ENCODE data around the gene MRPS16. TPM values are rescaled to one million over a fixed set of nuclear protein-coding genes. Genes with fewer than 3 reads are reported as not detected.
A peak's percentile ranks its signal among the peaks of the same experiment; 100 is the strongest.
"Not testable (repeated sequence)": the region's sequence is repeated elsewhere in the genome, so short reads cannot be mapped to it uniquely, and the experiment has no call there.

Gene MRPS16
- polyA plus RNA-seq, 4 donors: 57.0 to 85.6 (median 75.6) TPM

- DNase-seq (peak in 1 of 2 donors; percentile 28), FAIRE-seq (no peak)
- Histone ChIP-seq H3K27ac (ENCODE audit: low read depth in 1 of 3, low read length in 2 of 3) (no peak overlapping the region), H3K36me3 (ENCODE audit: control insufficient read depth in 3 of 3, insufficient read depth in 2 of 3, low read depth in 1 of 3, low read length in 3 of 3) (no peaks in the 10 kb centered on the region), H3K4me1 (ENCODE audit: control insufficient read depth in 3 of 3, insufficient read depth in 2 of 3, low read depth in 1 of 3, low read length in 2 of 3) (no peaks in the 10 kb centered on the region), H3K27me3 (ENCODE audit: control insufficient read depth in 3 of 3, insufficient read depth in 3 of 3, low read length in 3 of 3) (no peaks in the 10 kb centered on the region), H3K9me3 (ENCODE audit: control insufficient read depth in 2 of 2, insufficient read depth in 1 of 2, low read depth in 1 of 2, low read length in 1 of 2) (peaks cover 0 to 9% of the 10 kb centered on the region in 2 donors), H3K4me3 (ENCODE audit: low read depth in 1 of 3, low read length in 3 of 3) (no peak overlapping the region)
- 26 to 31% (median 30%) methylated on average over 1 of the region's 1 CpG for WGBS, 3 donors
Measured at GRCh38 chr10:73263693-73264347, 11.4 kb upstream of the MRPS16 start.

GRCh38 chr10:73262880-73263555 lies 10.6 kb upstream of the MRPS16 start:
- no peak for FAIRE-seq
- WGBS, 3 donors: 20 to 54% (median 37%) methylated on average over 5 of the region's 5 CpGs

GRCh38 chr10:73262105-73262730 lies 9.8 kb upstream of the MRPS16 start:
- Histone ChIP-seq H3K36me3 (ENCODE audit: control insufficient read depth in 3 of 3, insufficient read depth in 2 of 3, low read depth in 1 of 3, low read length in 3 of 3) (no peaks in the 10 kb centered on the region), H3K27ac (ENCODE audit: low read depth in 1 of 3, low read length in 2 of 3) (no peak overlapping the region), H3K27me3 (ENCODE audit: control insufficient read depth in 3 of 3, insufficient read depth in 3 of 3, low read length in 3 of 3) (no peaks in the 10 kb centered on the region), H3K4me3 (ENCODE audit: low read depth in 1 of 3, low read length in 3 of 3) (no peak overlapping the region), H3K9me3 (ENCODE audit: control insufficient read depth in 2 of 2, insufficient read depth in 1 of 2, low read depth in 1 of 2, low read length in 1 of 2) (peaks cover 0 to 13% of the 10 kb centered on the region in 2 donors), H3K4me1 (ENCODE audit: control insufficient read depth in 3 of 3, insufficient read depth in 2 of 3, low read depth in 1 of 3, low read length in 2 of 3) (no peaks in the 10 kb centered on the region)
- FAIRE-seq (no peak), DNase-seq (no peak)
- WGBS, 3 donors: 68 to 73% (median 72%) methylated on average over 4 of the region's 4 CpGs

More at GRCh38 chr10:73262880-73263555, 10.6 kb upstream of the MRPS16 start:
- H3K27ac ChIP-seq (ENCODE audit: low read depth in 1 of 3, low read length in 2 of 3): no peak overlapping the region
- H3K36me3 ChIP-seq (ENCODE audit: control insufficient read depth in 3 of 3, insufficient read depth in 2 of 3, low read depth in 1 of 3, low read length in 3 of 3): no peaks in the 10 kb centered on the region
- DNase-seq: no peak
- H3K27me3 ChIP-seq (ENCODE audit: control insufficient read depth in 3 of 3, insufficient read depth in 3 of 3, low read length in 3 of 3): no peaks in the 10 kb centered on the region
- no peaks in the 10 kb centered on the region for H3K4me1 ChIP-seq (ENCODE audit: control insufficient read depth in 3 of 3, insufficient read depth in 2 of 3, low read depth in 1 of 3, low read length in 2 of 3)
- H3K9me3 ChIP-seq (ENCODE audit: control insufficient read depth in 2 of 2, insufficient read depth in 1 of 2, low read depth in 1 of 2, low read length in 1 of 2): peaks cover 0 to 13% of the 10 kb centered on the region in 2 donors
- no peak overlapping the region for H3K4me3 ChIP-seq (ENCODE audit: low read depth in 1 of 3, low read length in 3 of 3)

GRCh38 chr10:73261362-73261995 lies 9.0 kb upstream of the MRPS16 start:
- FAIRE-seq (no peak), DNase-seq (no peak)
- Histone ChIP-seq H3K36me3 (ENCODE audit: control insufficient read depth in 3 of 3, insufficient read depth in 2 of 3, low read depth in 1 of 3, low read length in 3 of 3) (no peaks in the 10 kb centered on the region), H3K27me3 (ENCODE audit: control insufficient read depth in 3 of 3, insufficient read depth in 3 of 3, low read length in 3 of 3) (no peaks in the 10 kb centered on the region), H3K4me3 (ENCODE audit: low read depth in 1 of 3, low read length in 3 of 3) (no peak overlapping the region), H3K27ac (ENCODE audit: low read depth in 1 of 3, low read length in 2 of 3) (no peak overlapping the region), H3K9me3 (ENCODE audit: control insufficient read depth in 2 of 2, insufficient read depth in 1 of 2, low read depth in 1 of 2, low read length in 1 of 2) (peaks cover 0 to 13% of the 10 kb centered on the region in 2 donors), H3K4me1 (ENCODE audit: control insufficient read depth in 3 of 3, insufficient read depth in 2 of 3, low read depth in 1 of 3, low read length in 2 of 3) (no peaks in the 10 kb centered on the region)
- 93 to 96% (median 94%) methylated on average over 9 of the region's 9 CpGs for WGBS, 3 donors

- not testable (repeated sequence) for H3K36me3 ChIP-seq (ENCODE audit: control insufficient read depth in 3 of 3, insufficient read depth in 2 of 3, low read depth in 1 of 3, low read length in 3 of 3); H3K4me3 ChIP-seq (ENCODE audit: low read depth in 1 of 3, low read length in 3 of 3); H3K27me3 ChIP-seq (ENCODE audit: control insufficient read depth in 3 of 3, insufficient read depth in 3 of 3, low read length in 3 of 3); H3K27ac ChIP-seq (ENCODE audit: low read depth in 1 of 3, low read length in 2 of 3); FAIRE-seq; DNase-seq; H3K4me1 ChIP-seq (ENCODE audit: control insufficient read depth in 3 of 3, insufficient read depth in 2 of 3, low read depth in 1 of 3, low read length in 2 of 3)
- WGBS, 3 donors: 95 to 97% (median 96%) methylated on average over 10 of the region's 10 CpGs
- H3K9me3 ChIP-seq (ENCODE audit: control insufficient read depth in 2 of 2, insufficient read depth in 1 of 2, low read depth in 1 of 2, low read length in 1 of 2): peaks cover 0 to 13% of the 10 kb centered on the region in 2 donors
Measured at GRCh38 chr10:73258612-73259011, 6.2 kb upstream of the MRPS16 start.

GRCh38 chr10:73253225-73253555 lies 746 bp upstream of the MRPS16 start:
- H3K4me3 ChIP-seq (ENCODE audit: low read depth in 1 of 3, low read length in 3 of 3): peak overlapping the region; percentile 67 to 80 (median 69)
- H3K36me3 ChIP-seq (ENCODE audit: control insufficient read depth in 3 of 3, insufficient read depth in 2 of 3, low read depth in 1 of 3, low read length in 3 of 3): peaks cover 2 to 18% (median 2%) of the 10 kb centered on the region in 3 donors
- FAIRE-seq (no peak), DNase-seq (no peak)
- H3K27ac ChIP-seq (ENCODE audit: low read depth in 1 of 3, low read length in 2 of 3): peak overlapping the region; percentile 75 to 95 (median 84)
- no peaks in the 10 kb centered on the region for H3K27me3 ChIP-seq (ENCODE audit: control insufficient read depth in 3 of 3, insufficient read depth in 3 of 3, low read length in 3 of 3)
- 0% methylated on average over 4 of the region's 4 CpGs for WGBS, 3 donors
- H3K4me1 ChIP-seq (ENCODE audit: control insufficient read depth in 3 of 3, insufficient read depth in 2 of 3, low read depth in 1 of 3, low read length in 2 of 3): peaks cover 2 to 14% (median 2%) of the 10 kb centered on the region in 3 donors
- no peaks in the 10 kb centered on the region for H3K9me3 ChIP-seq (ENCODE audit: control insufficient read depth in 2 of 2, insufficient read depth in 1 of 2, low read depth in 1 of 2, low read length in 1 of 2)

- peaks cover 2 to 17% (median 4%) of the 10 kb centered on the region in 3 donors for H3K4me1 ChIP-seq (ENCODE audit: control insufficient read depth in 3 of 3, insufficient read depth in 2 of 3, low read depth in 1 of 3, low read length in 2 of 3)
- DNase-seq (peak; percentile 15 to 40), FAIRE-seq (no peak)
Measured at GRCh38 chr10:73251683-73252444, 580 bp downstream of the MRPS16 start.

More at GRCh38 chr10:73251683-73252444, 580 bp downstream of the MRPS16 start:
- WGBS, 3 donors: 7 to 13% (median 8%) methylated on average over 22 to 23 of the region's 23 CpGs
- no peaks in the 10 kb centered on the region for H3K27me3 ChIP-seq (ENCODE audit: control insufficient read depth in 3 of 3, insufficient read depth in 3 of 3, low read length in 3 of 3)
- H3K4me3 ChIP-seq (ENCODE audit: low read depth in 1 of 3, low read length in 3 of 3): peak overlapping the region; percentile 67 to 80 (median 69)
- peaks cover 2 to 18% (median 2%) of the 10 kb centered on the region in 3 donors for H3K36me3 ChIP-seq (ENCODE audit: control insufficient read depth in 3 of 3, insufficient read depth in 2 of 3, low read depth in 1 of 3, low read length in 3 of 3)
- H3K9me3 ChIP-seq (ENCODE audit: control insufficient read depth in 2 of 2, insufficient read depth in 1 of 2, low read depth in 1 of 2, low read length in 1 of 2): no peaks in the 10 kb centered on the region
- peak overlapping the region; percentile 66 to 95 (median 84) for H3K27ac ChIP-seq (ENCODE audit: low read depth in 1 of 3, low read length in 2 of 3)
